Activated T-cell treated with anti-CD3 and anti-CD28 coated beads, Interleukin-2, amount 50 U/mL, for 72 hours (primary cell): ENCODE results near the gene LGI2. TPM values are rescaled to one million over a fixed set of nuclear protein-coding genes. Genes with fewer than 3 reads are reported as not detected.
A peak's percentile ranks its signal among the peaks of the same experiment; 100 is the strongest.

Experiments used
- ATAC-seq, 2 donors: fragments of 150-1000 bp; cut with Tn5 transposase; replicated peaks in 1 of 2; 2 replicates each; pipeline ENCODE4 v1.10.0; 2021; ENCODE audit warnings: moderate library complexity in 2 of 2, mild to moderate bottlenecking in 1 of 2
- DNase-seq, 2 donors: peaks; one replicate each; pipeline ENCODE4 v3.0.0; 2021 to 2022; ENCODE audit warnings: mixed read lengths in 1 of 2
- H3K27ac Mint-ChIP-seq: one replicate; pipeline ENCODE4 v1.8.0; 2022; ENCODE audit warnings: mild to moderate bottlenecking, moderate library complexity, mixed read lengths
- H3K27me3 Mint-ChIP-seq: one replicate; pipeline ENCODE4 v1.8.0; 2022; ENCODE audit warnings: low read depth, mixed read lengths
- H3K36me3 Mint-ChIP-seq, 2 donors: one replicate each; pipeline ENCODE4 v1.8.0; 2022; ENCODE audit warnings: mixed read lengths in 2 of 2, mild to moderate bottlenecking in 1 of 2; ENCODE audit not compliant: insufficient read depth in 2 of 2
- H3K4me1 Mint-ChIP-seq: one replicate; pipeline ENCODE4 v1.8.0; 2022; ENCODE audit warnings: low read depth, mixed read lengths
- H3K4me3 Mint-ChIP-seq, 2 donors: one replicate each; pipeline ENCODE4 v1.8.0; 2022; ENCODE audit warnings: mild to moderate bottlenecking in 2 of 2, mixed read lengths in 2 of 2, moderate library complexity in 2 of 2
- H3K9me3 Mint-ChIP-seq, 2 donors: one replicate each; pipeline ENCODE4 v1.8.0; 2022; ENCODE audit warnings: mixed read lengths in 2 of 2
- total RNA-seq, 2 donors: library from RNA; stranded (reverse); gene quantifications; one replicate each; pipeline ENCODE4 v1.2.3, GENCODE V29; 2022

Gene LGI2
- total RNA-seq, 2 donors from 2014 or later, result not detected

DNA sequence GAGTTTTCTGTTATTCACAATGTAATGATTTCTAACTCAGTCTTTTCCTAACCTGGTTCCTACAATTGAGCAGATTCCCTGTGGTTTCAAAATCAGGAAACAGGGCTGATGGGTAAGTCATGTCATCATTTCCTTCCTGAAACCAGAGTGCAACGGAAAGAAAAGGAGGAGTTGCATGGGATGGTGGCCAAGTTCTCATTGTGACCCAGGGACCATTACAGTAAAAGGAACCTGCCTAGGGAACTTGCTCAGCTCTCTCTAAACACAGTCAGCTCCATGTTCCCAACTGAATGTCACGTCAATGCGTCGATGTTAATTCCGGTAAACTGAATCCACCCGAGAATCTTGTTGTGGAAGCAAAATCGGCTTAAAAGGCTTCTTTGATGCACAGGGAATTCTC lies 51.2 kb downstream of the LGI2 start:
- H3K4me1 Mint-ChIP-seq, result no peaks in the 10 kb centered on the region
- ATAC-seq (no peak), DNase-seq (no peak)
- no peaks in the 10 kb centered on the region for H3K36me3 Mint-ChIP-seq
- H3K27ac Mint-ChIP-seq, result no peak overlapping the region
- H3K9me3 Mint-ChIP-seq, result no peaks in the 10 kb centered on the region
- peak overlapping the region in 1 of 2 donors; percentile 15 for H3K4me3 Mint-ChIP-seq
- peaks cover 36% of the 10 kb centered on the region for H3K27me3 Mint-ChIP-seq

DNA sequence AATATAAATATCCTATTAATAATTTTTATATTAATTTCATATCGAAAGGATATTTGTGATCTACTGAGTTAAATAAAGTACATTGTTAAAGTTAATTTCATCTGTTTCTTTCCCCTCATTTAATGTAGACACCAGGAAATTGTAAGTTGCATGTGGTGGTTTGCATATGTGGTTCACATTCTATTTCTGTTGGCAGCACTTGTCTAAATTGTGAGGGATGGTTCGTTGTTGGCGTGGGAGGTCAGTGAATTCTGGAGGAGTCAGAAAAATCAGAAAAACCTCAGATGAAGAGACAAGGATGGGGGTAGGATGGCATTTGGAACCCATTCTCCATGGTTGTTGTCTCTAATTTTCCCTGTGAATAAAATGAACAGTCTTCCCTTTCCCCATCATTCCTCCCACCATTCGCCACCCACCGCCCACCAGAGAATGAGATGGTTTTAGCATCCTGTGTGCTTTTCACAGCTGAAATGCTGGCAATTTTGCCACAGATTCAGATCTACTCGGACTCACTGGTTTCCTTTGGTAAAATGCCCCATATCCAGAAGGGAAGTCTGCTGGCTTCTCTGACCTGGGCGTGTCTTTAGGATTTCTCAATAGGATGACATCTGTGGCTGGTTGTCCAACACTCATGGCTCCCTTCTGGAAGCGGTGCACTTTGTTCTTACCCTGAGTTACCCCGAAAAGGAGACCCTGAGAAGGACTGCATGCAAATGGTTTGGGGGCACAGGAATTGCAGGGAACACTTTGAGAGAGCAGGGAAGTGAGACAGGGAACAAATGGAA lies 52.3 kb downstream of the LGI2 start:
- Mint-ChIP-seq H3K27ac (no peak overlapping the region), H3K4me3 (no peak overlapping the region), H3K9me3 (no peaks in the 10 kb centered on the region), H3K27me3 (peaks cover 36% of the 10 kb centered on the region), H3K36me3 (no peaks in the 10 kb centered on the region), H3K4me1 (no peaks in the 10 kb centered on the region)
- DNase-seq (no peak), ATAC-seq (no peak)

DNA sequence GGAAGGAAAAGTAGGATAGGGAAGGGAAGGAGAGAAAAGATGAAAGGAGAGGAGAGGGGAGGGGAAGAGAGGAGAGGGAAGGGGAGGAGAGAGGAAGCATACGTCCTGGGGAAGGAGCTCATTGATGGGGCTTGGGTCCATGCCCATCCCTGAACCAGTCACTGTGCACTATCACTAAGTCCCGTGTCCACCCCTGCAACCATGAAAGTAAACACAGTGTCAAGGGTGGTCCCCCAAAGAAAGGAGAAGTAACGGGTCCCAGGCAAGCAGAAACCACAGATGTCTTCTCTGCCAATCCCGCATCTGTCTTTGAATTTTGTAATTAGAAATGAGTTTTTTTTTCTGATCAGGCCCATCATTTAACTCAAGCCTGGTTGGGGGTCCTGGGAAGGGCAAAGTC lies 55.2 kb downstream of the LGI2 start:
- no peaks in the 10 kb centered on the region for H3K4me1 Mint-ChIP-seq
- H3K9me3 Mint-ChIP-seq, result no peaks in the 10 kb centered on the region
- H3K27me3 Mint-ChIP-seq, result peaks cover 48% of the 10 kb centered on the region
- DNase-seq (no peak), ATAC-seq (no peak)
- H3K36me3 Mint-ChIP-seq, result no peaks in the 10 kb centered on the region
- H3K4me3 Mint-ChIP-seq, result no peak overlapping the region
- no peak overlapping the region for H3K27ac Mint-ChIP-seq

DNA sequence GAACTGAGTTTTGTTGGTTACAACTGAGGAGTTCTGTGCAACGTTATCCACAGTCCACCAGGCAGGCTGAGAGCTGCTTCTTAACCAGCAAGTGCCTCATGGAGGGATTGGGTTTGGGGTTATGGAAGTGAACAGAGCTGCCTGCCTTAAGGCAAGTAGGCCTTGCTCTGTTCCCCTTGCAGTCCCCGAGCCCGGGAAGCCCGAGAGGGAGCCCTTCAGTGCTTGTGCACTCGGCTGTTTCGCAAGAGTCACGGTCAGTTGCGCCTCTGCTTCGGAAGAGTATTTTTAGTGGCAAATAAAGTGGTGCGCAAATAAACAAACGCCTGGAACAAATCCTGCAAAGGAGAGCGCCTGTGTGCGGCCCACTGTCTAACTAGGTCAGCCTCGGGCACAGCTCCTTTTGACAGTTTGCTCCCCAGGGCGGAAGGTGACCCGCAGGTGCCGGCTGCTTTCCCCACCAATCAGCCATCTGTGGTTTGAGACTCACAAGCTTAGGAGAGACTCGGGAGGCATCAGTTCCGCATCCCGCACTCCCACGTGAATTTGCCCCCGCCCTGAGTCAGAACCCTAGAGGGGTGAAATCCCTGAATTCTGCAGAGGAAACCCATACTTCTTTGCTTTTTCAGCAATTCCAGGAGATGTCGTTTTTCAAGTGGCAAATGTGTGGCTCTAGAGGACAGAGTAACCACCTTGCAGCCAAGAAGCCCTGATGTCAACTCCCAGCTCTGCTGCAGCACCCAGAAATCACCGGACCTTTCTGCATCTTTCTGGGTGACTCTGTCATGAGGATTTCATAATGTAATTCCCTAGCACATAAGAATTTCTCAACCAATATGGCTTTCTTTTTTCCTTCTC lies 56.8 kb downstream of the LGI2 start:
- H3K4me1 Mint-ChIP-seq, result no peaks in the 10 kb centered on the region
- no peak overlapping the region for H3K27ac Mint-ChIP-seq
- no peak for ATAC-seq
- no peak for DNase-seq
- H3K36me3 Mint-ChIP-seq, result no peaks in the 10 kb centered on the region
- H3K27me3 Mint-ChIP-seq, result peaks cover 41% of the 10 kb centered on the region
- no peaks in the 10 kb centered on the region for H3K9me3 Mint-ChIP-seq
- no peak overlapping the region for H3K4me3 Mint-ChIP-seq

DNA sequence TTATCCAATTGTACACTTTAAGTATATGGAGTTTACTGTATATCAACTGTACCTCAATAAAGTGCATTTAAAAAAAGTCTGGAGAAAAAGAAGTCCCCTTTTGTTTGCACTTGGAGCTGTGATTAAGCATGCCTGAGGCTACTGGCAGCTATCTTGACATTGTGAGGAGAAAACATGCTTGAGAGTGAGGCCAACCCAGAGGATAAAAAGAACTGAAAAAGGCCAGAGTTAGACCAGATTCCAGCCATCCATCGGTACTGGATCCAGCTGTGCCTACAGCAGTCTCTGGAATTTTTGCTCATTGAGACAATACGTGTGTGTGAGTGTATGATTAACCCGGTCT lies 57.4 kb downstream of the LGI2 start:
- DNase-seq (no peak), ATAC-seq (no peak)
- Mint-ChIP-seq H3K27me3 (peaks cover 35% of the 10 kb centered on the region), H3K4me3 (no peak overlapping the region), H3K36me3 (no peaks in the 10 kb centered on the region), H3K4me1 (no peaks in the 10 kb centered on the region), H3K9me3 (no peaks in the 10 kb centered on the region), H3K27ac (no peak overlapping the region)

DNA sequence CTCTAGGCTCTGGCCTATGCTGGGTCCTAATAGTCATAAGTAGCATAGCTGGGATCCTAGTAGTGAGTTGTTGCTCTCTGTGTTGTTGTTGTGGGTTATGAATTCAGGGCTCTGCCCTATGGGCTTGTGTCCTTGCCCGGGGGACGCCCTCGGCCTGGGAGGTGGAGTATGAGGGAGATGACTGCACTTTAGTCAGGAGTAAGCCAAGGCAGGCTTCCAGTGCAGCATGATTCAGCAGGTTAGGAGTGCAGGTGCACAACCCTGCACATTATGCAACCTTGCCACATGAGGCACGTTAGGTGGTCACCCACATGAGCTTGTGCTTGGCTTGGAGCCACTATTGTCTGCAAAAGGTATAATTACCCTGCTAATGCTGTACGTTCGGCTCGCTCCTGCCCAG lies 59.6 kb downstream of the LGI2 start:
- H3K4me3 Mint-ChIP-seq, result no peak overlapping the region
- H3K9me3 Mint-ChIP-seq, result peaks cover 0 to 2% of the 10 kb centered on the region in 2 donors
- ATAC-seq (no peak), DNase-seq (no peak)
- peaks cover 0 to 3% of the 10 kb centered on the region in 2 donors for H3K36me3 Mint-ChIP-seq
- H3K4me1 Mint-ChIP-seq, result no peaks in the 10 kb centered on the region
- H3K27ac Mint-ChIP-seq, result no peak overlapping the region
- peaks cover 22% of the 10 kb centered on the region for H3K27me3 Mint-ChIP-seq

DNA sequence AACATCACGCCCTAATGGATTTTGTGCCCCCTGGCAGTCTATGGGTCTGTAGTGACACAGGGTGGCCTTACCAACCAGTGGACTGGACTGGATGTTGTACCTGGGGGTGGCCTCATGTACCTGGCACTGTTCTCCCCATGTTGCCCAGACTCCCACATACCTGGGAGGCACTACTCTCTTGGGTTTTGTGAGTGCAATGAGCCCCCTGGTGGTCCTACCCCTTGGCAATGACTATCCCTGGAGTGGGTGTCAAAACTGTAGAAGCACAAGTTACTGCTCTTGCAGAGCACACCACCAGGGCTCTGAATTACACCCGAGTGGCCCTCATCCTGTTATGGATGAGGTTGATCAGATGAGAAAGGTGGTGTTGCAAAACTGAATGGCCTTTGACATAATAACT lies 60.1 kb downstream of the LGI2 start:
- ATAC-seq (no peak), DNase-seq (no peak)
- Mint-ChIP-seq H3K9me3 (peaks cover 0 to 2% of the 10 kb centered on the region in 2 donors), H3K4me1 (no peaks in the 10 kb centered on the region), H3K36me3 (peaks cover 0 to 5% of the 10 kb centered on the region in 2 donors), H3K27ac (no peak overlapping the region), H3K27me3 (peaks cover 21% of the 10 kb centered on the region), H3K4me3 (no peak overlapping the region)

DNA sequence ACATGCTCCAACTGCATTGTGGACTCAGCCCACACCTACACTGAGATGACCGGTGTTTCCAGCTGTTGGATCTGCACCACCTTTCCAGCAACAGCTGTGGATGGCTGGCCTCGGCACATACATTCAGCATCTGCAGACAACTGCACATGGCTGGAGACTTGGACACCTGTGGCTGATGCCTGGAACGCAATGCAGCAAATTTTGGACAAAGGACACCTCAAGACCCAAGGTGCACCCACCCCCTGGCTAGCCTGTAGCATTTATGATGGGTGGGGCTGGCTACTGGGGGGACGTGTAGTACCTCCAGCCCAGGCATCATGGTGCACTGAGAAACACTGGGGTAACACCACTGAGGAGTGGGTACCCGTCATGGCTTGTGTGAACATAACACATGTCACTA lies 60.6 kb downstream of the LGI2 start:
- Mint-ChIP-seq H3K4me1 (no peaks in the 10 kb centered on the region), H3K27ac (no peak overlapping the region), H3K4me3 (no peak overlapping the region), H3K9me3 (peaks cover 0 to 2% of the 10 kb centered on the region in 2 donors), H3K36me3 (peaks cover 0 to 5% of the 10 kb centered on the region in 2 donors), H3K27me3 (peaks cover 17% of the 10 kb centered on the region)
- ATAC-seq (no peak), DNase-seq (no peak)

DNA sequence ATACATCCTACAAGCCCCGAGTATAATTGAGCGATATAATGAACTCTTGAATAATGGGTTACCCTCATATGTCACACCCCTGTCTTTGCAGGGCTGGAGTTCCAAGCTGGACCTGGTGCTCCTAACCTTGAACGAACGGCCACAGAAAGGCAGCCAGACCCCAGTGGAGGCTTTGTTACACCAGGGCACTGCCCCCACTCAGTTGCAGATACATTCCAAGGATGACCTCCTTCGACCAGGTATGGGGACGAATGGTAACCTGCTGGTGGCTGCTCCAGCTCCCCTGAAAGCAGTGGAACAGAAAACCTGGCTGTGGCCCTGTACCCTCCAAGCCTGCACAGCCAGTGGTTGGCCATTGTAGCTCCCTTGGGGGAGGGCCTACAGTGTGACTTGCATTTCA lies 61.3 kb downstream of the LGI2 start:
- H3K27ac Mint-ChIP-seq, result no peak overlapping the region
- no peak overlapping the region for H3K4me3 Mint-ChIP-seq
- H3K4me1 Mint-ChIP-seq, result no peaks in the 10 kb centered on the region
- H3K36me3 Mint-ChIP-seq, result peaks cover 0 to 7% of the 10 kb centered on the region in 2 donors
- peaks cover 0 to 2% of the 10 kb centered on the region in 2 donors for H3K9me3 Mint-ChIP-seq
- DNase-seq, result no peak
- ATAC-seq, result no peak
- peaks cover 12% of the 10 kb centered on the region for H3K27me3 Mint-ChIP-seq

DNA sequence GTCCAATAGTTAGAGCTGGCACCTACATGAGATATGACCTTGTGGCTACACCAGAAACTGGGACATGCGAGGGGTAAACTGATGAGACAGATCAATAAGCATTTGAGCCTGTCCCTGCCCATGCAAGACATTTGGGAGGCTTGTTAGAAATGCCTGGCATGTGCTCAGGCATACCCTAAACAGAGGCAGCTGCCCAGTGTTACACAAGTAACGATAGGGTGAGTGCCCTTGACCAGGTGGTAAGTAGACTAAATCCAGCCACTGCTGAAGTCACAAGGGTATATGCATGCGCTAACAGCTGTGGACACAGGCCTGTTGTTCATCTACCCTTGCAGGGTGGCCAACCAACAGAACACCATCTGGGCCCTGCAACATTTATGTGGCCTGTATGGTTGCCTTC lies 61.8 kb downstream of the LGI2 start:
- ATAC-seq (no peak), DNase-seq (no peak)
- H3K4me1 Mint-ChIP-seq, result no peaks in the 10 kb centered on the region
- H3K4me3 Mint-ChIP-seq, result no peak overlapping the region
- peaks cover 12% of the 10 kb centered on the region for H3K27me3 Mint-ChIP-seq
- peaks cover under 1 to 2% of the 10 kb centered on the region in 2 donors for H3K9me3 Mint-ChIP-seq
- peaks cover 0 to 7% of the 10 kb centered on the region in 2 donors for H3K36me3 Mint-ChIP-seq
- H3K27ac Mint-ChIP-seq, result no peak overlapping the region

DNA sequence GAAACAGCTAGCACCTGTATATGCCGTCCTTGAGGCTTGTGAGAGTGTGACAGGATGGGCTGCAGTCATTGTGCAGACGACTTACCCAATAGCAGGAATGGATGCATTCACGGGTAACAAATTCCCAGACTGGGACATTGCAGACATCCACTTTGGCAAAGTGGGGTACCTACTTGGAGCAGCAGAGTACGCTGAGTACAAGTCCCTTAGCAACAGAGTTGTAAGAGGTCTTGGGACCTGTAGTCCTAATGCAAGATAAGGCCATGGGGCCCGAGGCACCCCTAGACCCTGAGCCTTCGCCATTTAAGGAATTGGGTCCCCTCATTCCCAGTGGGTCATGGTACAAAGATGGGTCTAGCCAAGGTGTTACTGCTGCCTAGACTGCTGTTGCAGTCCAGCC lies 62.5 kb downstream of the LGI2 start:
- Mint-ChIP-seq H3K27me3 (peaks cover 11% of the 10 kb centered on the region), H3K4me3 (no peak overlapping the region), H3K36me3 (peaks cover 0 to 7% of the 10 kb centered on the region in 2 donors), H3K9me3 (peaks cover 3 to 4% of the 10 kb centered on the region in 2 donors), H3K27ac (no peak overlapping the region), H3K4me1 (no peaks in the 10 kb centered on the region)
- DNase-seq (no peak), ATAC-seq (no peak)

DNA sequence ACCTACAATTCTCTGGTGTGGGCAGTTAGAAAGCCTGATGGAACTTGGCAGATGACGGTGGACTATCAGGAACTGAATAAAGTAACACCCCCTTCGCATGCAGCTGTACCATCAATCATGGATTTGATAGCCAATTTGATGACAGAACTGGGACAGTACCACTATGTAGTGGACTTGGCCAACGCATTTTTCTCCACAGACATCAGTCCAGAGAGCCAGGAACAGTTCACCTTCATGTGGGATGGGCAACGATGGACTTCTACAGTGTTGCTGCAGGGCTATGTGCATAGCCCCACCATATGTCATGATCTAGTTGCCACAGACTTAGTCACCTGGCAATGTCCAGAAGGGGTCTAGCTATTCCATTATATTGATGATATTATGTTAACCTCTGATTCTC lies 63.4 kb downstream of the LGI2 start:
- DNase-seq (no peak), ATAC-seq (no peak)
- H3K9me3 Mint-ChIP-seq, result peaks cover 3 to 6% of the 10 kb centered on the region in 2 donors
- no peak overlapping the region for H3K27ac Mint-ChIP-seq
- H3K36me3 Mint-ChIP-seq, result peaks cover 0 to 7% of the 10 kb centered on the region in 2 donors
- no peak overlapping the region for H3K4me3 Mint-ChIP-seq
- H3K27me3 Mint-ChIP-seq, result peaks cover 1% of the 10 kb centered on the region
- H3K4me1 Mint-ChIP-seq, result no peaks in the 10 kb centered on the region

DNA sequence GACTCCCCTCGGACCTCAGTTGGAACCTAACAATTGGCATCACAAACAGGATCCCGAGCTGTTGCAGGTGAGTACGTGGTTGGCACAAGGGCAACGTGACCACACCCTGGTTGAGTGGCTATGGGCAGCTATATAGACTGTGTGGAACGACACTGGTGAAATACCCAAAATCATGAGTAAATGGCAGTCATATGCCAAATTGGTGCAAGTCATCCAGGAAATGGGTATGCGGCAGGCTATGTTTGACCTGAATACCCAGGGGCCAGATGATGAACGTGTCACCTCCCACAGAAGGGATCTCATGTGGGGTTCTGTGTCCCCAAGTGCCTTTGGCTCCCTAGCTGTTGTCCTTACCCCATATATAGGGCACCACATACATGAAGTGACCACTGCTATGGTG lies 64.7 kb downstream of the LGI2 start:
- Mint-ChIP-seq H3K4me3 (no peak overlapping the region), H3K36me3 (peaks cover 0 to 7% of the 10 kb centered on the region in 2 donors), H3K4me1 (no peaks in the 10 kb centered on the region), H3K9me3 (peaks cover 3 to 6% of the 10 kb centered on the region in 2 donors), H3K27ac (no peak overlapping the region), H3K27me3 (no peaks in the 10 kb centered on the region)
- no peak for ATAC-seq
- DNase-seq, result no peak
